ENCODE results near the gene MAP7D1.

The MAP7D1 gene

DNA sequence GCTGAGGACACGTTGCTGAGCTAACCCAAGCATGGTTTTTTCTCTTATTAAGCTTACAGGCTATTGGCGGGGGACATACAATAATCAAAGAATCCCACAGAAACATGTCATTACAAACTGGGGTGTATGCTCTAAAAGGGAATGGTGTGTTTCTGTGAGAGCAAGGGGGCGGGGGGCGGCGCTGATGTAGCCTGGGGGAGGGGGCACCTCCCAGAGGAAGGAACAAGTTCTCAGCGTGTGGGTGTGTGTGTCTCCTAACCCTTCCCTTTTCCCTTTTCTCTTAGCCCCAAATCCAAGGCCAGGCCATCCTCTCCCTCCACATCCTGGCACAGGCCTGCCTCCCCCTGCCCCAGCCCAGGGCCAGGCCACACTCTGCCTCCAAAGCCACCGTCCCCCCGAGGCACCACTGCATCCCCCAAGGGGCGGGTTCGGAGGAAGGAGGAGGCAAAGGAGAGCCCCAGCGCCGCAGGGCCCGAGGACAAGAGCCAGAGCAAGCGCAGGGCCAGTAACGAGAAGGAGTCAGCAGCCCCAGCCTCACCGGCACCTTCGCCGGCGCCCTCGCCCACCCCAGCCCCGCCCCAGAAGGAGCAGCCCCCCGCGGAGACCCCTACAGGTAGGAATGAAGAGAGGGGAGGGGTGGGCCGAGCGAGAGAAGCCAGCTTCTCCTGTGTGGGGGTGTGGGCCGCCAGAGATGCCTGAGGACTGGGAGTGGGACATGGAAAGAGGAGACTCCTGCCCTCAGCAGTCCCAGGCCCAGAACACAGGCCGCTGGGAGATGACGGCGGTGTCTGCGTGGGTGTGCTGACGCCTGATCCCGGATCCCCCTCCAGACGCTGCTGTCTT is 21.9 kb downstream of the MAP7D1 start:
- TF ChIP-seq, protein P1, sequence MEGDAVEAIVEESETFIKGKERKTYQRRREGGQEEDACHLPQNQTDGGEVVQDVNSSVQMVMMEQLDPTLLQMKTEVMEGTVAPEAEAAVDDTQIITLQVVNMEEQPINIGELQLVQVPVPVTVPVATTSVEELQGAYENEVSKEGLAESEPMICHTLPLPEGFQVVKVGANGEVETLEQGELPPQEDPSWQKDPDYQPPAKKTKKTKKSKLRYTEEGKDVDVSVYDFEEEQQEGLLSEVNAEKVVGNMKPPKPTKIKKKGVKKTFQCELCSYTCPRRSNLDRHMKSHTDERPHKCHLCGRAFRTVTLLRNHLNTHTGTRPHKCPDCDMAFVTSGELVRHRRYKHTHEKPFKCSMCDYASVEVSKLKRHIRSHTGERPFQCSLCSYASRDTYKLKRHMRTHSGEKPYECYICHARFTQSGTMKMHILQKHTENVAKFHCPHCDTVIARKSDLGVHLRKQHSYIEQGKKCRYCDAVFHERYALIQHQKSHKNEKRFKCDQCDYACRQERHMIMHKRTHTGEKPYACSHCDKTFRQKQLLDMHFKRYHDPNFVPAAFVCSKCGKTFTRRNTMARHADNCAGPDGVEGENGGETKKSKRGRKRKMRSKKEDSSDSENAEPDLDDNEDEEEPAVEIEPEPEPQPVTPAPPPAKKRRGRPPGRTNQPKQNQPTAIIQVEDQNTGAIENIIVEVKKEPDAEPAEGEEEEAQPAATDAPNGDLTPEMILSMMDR (conservative IDR thresholded peaks at IDR 0.05; ENCODE audit: low read depth, low read length), result no peak
- Histone ChIP-seq H3K36me3 (ENCODE audit: insufficient read depth) (no peaks in the 10 kb centered on the region), H2AFZ (ENCODE audit: low read depth) (no peak overlapping the region), H3K27ac (no peak overlapping the region), H4K20me1 (ENCODE audit: insufficient read depth) (no peaks in the 10 kb centered on the region), H3K9ac (no peak overlapping the region), H3K4me2 (no peak overlapping the region), H3K27me3 (ENCODE audit: insufficient read depth, low read depth) (no peaks in the 10 kb centered on the region), H3K79me2 (ENCODE audit: insufficient read depth, low read depth) (no peaks in the 10 kb centered on the region; the same call in 1 of the 2 replicates), H3K4me3 (IDR thresholded peaks at IDR 0.05; ENCODE audit: insufficient read depth, low read depth, low read length) (no peak overlapping the region), H3K4me1 (ENCODE audit: low read depth, poor library complexity, severe bottlenecking) (peaks cover 19% of the 10 kb centered on the region)

DNA sequence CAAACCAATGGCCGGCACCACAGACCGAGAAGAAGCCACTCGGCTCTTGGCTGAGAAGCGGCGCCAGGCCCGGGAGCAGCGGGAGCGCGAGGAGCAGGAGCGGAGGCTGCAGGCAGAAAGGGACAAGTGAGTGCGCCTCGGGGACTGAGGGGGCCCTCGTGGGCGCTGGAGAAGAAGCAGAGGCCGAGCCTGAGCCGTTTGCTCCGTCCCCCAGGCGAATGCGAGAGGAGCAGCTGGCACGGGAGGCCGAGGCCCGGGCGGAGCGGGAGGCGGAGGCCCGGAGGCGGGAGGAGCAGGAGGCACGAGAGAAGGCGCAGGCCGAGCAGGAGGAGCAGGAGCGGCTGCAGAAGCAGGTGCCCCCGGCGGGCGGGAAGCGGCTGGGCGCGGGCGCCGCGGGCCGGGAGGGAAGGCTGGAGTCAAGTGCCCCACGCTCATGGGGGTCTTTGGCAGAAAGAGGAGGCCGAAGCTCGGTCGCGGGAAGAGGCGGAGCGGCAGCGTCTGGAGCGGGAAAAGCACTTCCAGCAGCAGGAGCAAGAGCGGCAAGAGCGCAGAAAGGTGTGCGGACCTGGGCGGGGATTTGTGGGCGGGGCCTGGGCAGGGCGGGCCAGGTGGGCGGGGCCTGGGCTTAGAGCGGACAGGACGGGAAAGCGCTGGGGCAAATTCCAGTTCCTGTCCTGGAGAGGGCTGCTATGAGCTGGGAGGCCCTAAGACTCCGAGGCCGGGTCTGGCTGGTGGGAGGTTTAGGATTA is 22.7 kb downstream of the MAP7D1 start:
- Histone ChIP-seq H3K4me1 (ENCODE audit: low read depth, poor library complexity, severe bottlenecking) (peaks cover 18% of the 10 kb centered on the region), H3K36me3 (ENCODE audit: insufficient read depth) (no peaks in the 10 kb centered on the region), H3K79me2 (ENCODE audit: insufficient read depth, low read depth) (no peaks in the 10 kb centered on the region), H3K27ac (no peak overlapping the region), H3K4me3 (IDR thresholded peaks at IDR 0.05; ENCODE audit: insufficient read depth, low read depth, low read length) (no peak overlapping the region), H3K4me2 (no peak overlapping the region), H2AFZ (ENCODE audit: low read depth) (no peak overlapping the region), H3K9ac (no peak overlapping the region), H3K27me3 (ENCODE audit: insufficient read depth, low read depth) (no peaks in the 10 kb centered on the region), H4K20me1 (ENCODE audit: insufficient read depth) (no peaks in the 10 kb centered on the region)
- TF ChIP-seq, protein P1 (conservative IDR thresholded peaks at IDR 0.05; ENCODE audit: low read depth, low read length), result no peak

DNA sequence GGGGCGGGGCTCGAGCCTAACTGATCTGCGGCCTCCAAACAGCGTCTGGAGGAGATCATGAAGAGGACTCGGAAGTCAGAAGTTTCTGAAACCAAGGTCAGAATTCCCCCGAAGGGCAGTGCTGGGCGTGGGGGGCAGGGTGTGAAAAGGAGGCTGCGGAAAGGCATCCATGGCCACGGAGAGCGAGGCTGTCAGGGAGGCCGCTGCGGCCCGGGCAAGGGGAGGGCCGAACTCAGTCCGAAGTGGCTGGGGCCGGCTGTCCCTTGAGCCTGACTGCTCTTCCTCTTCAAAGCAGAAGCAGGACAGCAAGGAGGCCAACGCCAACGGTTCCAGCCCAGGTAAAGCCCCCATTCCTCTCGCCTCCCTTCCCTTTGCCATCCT is 23.2 kb downstream of the MAP7D1 start:
- Histone ChIP-seq H3K27me3 (ENCODE audit: insufficient read depth, low read depth) (no peaks in the 10 kb centered on the region), H3K4me3 (IDR thresholded peaks at IDR 0.05; ENCODE audit: insufficient read depth, low read depth, low read length) (no peak overlapping the region), H4K20me1 (ENCODE audit: insufficient read depth) (no peaks in the 10 kb centered on the region), H2AFZ (ENCODE audit: low read depth) (no peak overlapping the region), H3K4me2 (no peak overlapping the region), H3K36me3 (ENCODE audit: insufficient read depth) (no peaks in the 10 kb centered on the region), H3K4me1 (ENCODE audit: low read depth, poor library complexity, severe bottlenecking) (peaks cover 12% of the 10 kb centered on the region), H3K27ac (no peak overlapping the region), H3K9ac (no peak overlapping the region), H3K79me2 (ENCODE audit: insufficient read depth, low read depth) (no peaks in the 10 kb centered on the region)
- TF ChIP-seq, protein P1 (conservative IDR thresholded peaks at IDR 0.05; ENCODE audit: low read depth, low read length), result no peak

DNA sequence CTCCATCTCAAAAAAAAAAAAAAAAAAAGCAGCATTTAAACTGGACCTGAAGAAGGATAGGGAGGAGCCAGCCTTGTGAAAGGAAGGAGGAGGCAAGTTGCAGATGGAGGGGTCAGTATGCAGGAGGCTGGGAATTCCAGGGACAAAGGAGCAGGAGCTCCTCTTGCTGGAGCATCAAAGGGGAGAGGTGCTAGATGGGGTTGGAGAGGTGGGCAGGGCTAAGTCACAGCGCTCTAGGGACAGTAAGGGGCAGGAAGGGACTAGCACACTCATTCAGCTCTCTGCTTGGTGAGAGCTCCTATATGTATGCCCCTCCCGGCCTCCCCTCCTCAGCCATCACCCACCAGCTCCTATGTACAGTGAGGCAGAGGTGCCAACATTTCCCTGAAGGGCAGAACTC is 26.8 kb downstream of the MAP7D1 start:
- no peak overlapping the region for H3K4me2 ChIP-seq

More for the DNA sequence above, 26.8 kb downstream of the MAP7D1 start:
- Histone ChIP-seq H3K79me2 (ENCODE audit: insufficient read depth, low read depth) (no peaks in the 10 kb centered on the region), H3K4me3 (IDR thresholded peaks at IDR 0.05; ENCODE audit: insufficient read depth, low read depth, low read length) (no peak overlapping the region), H3K4me1 (ENCODE audit: low read depth, poor library complexity, severe bottlenecking) (peaks cover 3% of the 10 kb centered on the region), H4K20me1 (ENCODE audit: insufficient read depth) (no peaks in the 10 kb centered on the region), H2AFZ (ENCODE audit: low read depth) (no peak overlapping the region), H3K9ac (no peak overlapping the region), H3K27ac (no peak overlapping the region), H3K36me3 (ENCODE audit: insufficient read depth) (no peaks in the 10 kb centered on the region), H3K27me3 (ENCODE audit: insufficient read depth, low read depth) (no peaks in the 10 kb centered on the region)
- TF ChIP-seq, protein P1 (conservative IDR thresholded peaks at IDR 0.05; ENCODE audit: low read depth, low read length), result no peak

Measured in KMS-11 (cell line).